Adrenal gland (tissue), 5 donors: ENCODE data around the gene PMPCA.

Source experiments
- POLR2A ChIP-seq, 2 donors: fragments of 450-650 bp; IDR thresholded peaks; one replicate each; pipeline ENCODE4 v1.6.1; 2017; ENCODE audit warnings: antibody characterized with exemption in 2 of 2, mild to moderate bottlenecking in 2 of 2, moderate library complexity in 1 of 2
- TF ChIP-seq, protein P1 (sequence below), 6 experiments: fragments of 450-650 bp in 4 of 6; fragments of 200-600 bp in 2 of 6; sonication (generic) in 1 of 6; IDR thresholded peaks; 1 replicate in 5 of 6; 2 replicates in 1 of 6; pipeline versions ENCODE4 v1.5.1 to v1.8.0; 2016 to 2021; ENCODE audit warnings: antibody characterized with exemption in 6 of 6, mild to moderate bottlenecking in 2 of 6, moderate library complexity in 1 of 6
- donor health status: DM: no; HTN: no; CAD: no.

DNA sequence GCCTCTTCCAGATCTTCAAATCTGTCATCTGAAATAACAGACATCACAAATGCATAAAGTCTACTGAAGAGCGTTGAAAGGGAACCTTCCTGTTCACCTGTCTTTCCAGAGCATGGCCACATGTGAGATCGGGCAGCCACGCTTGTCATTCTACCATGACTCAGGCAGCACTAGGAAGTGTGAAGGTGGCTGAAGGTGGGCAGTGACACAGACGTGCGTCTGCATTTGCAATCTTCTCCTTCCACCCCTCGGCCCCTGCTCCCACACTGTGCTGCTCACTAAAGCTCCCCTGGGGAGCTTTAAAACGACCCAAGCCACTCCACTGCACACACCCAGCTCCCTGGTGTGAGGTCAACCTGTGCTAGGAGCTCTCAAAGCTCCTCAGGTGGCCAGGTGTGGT lies 2.5 kb upstream of the PMPCA start:
- no peak for TF ChIP-seq POLR2A (IDR thresholded peaks at IDR 0.05)
- TF ChIP-seq, protein P1, sequence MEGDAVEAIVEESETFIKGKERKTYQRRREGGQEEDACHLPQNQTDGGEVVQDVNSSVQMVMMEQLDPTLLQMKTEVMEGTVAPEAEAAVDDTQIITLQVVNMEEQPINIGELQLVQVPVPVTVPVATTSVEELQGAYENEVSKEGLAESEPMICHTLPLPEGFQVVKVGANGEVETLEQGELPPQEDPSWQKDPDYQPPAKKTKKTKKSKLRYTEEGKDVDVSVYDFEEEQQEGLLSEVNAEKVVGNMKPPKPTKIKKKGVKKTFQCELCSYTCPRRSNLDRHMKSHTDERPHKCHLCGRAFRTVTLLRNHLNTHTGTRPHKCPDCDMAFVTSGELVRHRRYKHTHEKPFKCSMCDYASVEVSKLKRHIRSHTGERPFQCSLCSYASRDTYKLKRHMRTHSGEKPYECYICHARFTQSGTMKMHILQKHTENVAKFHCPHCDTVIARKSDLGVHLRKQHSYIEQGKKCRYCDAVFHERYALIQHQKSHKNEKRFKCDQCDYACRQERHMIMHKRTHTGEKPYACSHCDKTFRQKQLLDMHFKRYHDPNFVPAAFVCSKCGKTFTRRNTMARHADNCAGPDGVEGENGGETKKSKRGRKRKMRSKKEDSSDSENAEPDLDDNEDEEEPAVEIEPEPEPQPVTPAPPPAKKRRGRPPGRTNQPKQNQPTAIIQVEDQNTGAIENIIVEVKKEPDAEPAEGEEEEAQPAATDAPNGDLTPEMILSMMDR (IDR thresholded peaks at IDR 0.05): no peak
